ENCODE results near the gene PARM1.

PARM1 gene

GRCh38 chr4:74934016-74934831 is 1.3 kb downstream of the PARM1 start:
- Histone ChIP-seq H3K4me2 (no peak overlapping the region), H3K36me3 (no peaks in the 10 kb centered on the region), H3K27ac (no peak overlapping the region), H3K27me3 (no peaks in the 10 kb centered on the region), H4K20me1 (no peaks in the 10 kb centered on the region), H3K4me3 (no peak overlapping the region), H3K9ac (no peak overlapping the region), H3K4me1 (peaks cover 0 to 16% (median 3%) of the 10 kb centered on the region in 10 experiments; a peak in 9 of 20 replicates), H3K9me3 (replicated peaks in 1 of 11) (peaks cover 22 to 34% (median 27%) of the 10 kb centered on the region in 11 experiments)
- no peak for TF ChIP-seq Cebpa-rat (IDR thresholded peaks at IDR 0.05)

- no peak overlapping the region for H3K4me3 ChIP-seq
- no peak overlapping the region for H3K4me2 ChIP-seq
- no peak overlapping the region for H3K27ac ChIP-seq
- no peak overlapping the region for H3K9ac ChIP-seq
- no peaks in the 10 kb centered on the region for H3K27me3 ChIP-seq
- TF ChIP-seq Cebpa-rat (IDR thresholded peaks at IDR 0.05): no peak
- H4K20me1 ChIP-seq: no peaks in the 10 kb centered on the region
- peaks cover 0 to 12% (median 3%) of the 10 kb centered on the region in 10 experiments; a peak in 9 of 20 replicates for H3K4me1 ChIP-seq
- H3K36me3 ChIP-seq: no peaks in the 10 kb centered on the region
- H3K9me3 ChIP-seq (replicated peaks in 1 of 11): peaks cover 22 to 34% (median 27%) of the 10 kb centered on the region in 11 experiments
Measured at GRCh38 chr4:74934888-74935287, 2.0 kb downstream of the PARM1 start.

DNA sequence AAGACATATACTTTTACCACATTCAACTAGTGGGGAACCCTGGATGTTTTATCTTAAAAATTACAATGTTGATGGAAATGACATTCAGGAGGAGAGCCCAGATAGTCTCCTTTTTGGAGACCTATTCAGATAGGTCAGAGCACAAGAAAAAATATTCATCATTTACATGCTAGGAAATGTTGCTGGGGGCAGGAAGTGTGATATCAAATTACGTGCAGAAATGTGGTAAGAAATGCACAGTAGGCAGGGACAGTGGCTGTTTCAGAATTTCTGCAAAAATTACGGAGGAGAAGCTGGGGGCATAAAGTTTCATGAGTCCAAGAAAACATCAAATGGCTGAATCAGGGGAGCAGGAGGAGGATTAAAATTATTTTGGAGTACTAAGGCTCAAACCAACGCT is 8.2 kb downstream of the PARM1 start:
- H3K9me3 ChIP-seq (replicated peaks in 1 of 11): no peaks in the 10 kb centered on the region
- no peak overlapping the region for H3K4me2 ChIP-seq
- no peaks in the 10 kb centered on the region for H3K27me3 ChIP-seq
- H3K4me1 ChIP-seq: no peaks in the 10 kb centered on the region
- no peaks in the 10 kb centered on the region for H4K20me1 ChIP-seq
- H3K27ac ChIP-seq: no peak overlapping the region
- TF ChIP-seq Cebpa-rat (IDR thresholded peaks at IDR 0.05): no peak
- no peaks in the 10 kb centered on the region for H3K36me3 ChIP-seq
- no peak overlapping the region for H3K4me3 ChIP-seq
- no peak overlapping the region for H3K9ac ChIP-seq

GRCh38 chr4:74942251-74942917 is 9.5 kb downstream of the PARM1 start:
- TF ChIP-seq Cebpa-rat (IDR thresholded peaks at IDR 0.05): no peak
- Histone ChIP-seq H3K9ac (no peak overlapping the region), H3K4me1 (no peaks in the 10 kb centered on the region), H3K4me3 (no peak overlapping the region), H3K9me3 (replicated peaks in 1 of 11) (no peaks in the 10 kb centered on the region), H3K27ac (no peak overlapping the region), H4K20me1 (no peaks in the 10 kb centered on the region), H3K4me2 (no peak overlapping the region), H3K36me3 (no peaks in the 10 kb centered on the region), H3K27me3 (no peaks in the 10 kb centered on the region)

GRCh38 chr4:74942918-74943253 is 10.0 kb downstream of the PARM1 start:
- Histone ChIP-seq H3K27ac (no peak overlapping the region), H4K20me1 (no peaks in the 10 kb centered on the region), H3K4me2 (no peak overlapping the region), H3K27me3 (no peaks in the 10 kb centered on the region), H3K9ac (no peak overlapping the region), H3K9me3 (replicated peaks in 1 of 11) (no peaks in the 10 kb centered on the region), H3K36me3 (no peaks in the 10 kb centered on the region), H3K4me3 (no peak overlapping the region), H3K4me1 (no peaks in the 10 kb centered on the region)
- no peak for TF ChIP-seq Cebpa-rat (IDR thresholded peaks at IDR 0.05)

- no peaks in the 10 kb centered on the region for H3K36me3 ChIP-seq
- H3K9me3 ChIP-seq (replicated peaks in 1 of 11): no peaks in the 10 kb centered on the region
- TF ChIP-seq Cebpa-rat (IDR thresholded peaks at IDR 0.05): no peak
- H4K20me1 ChIP-seq: no peaks in the 10 kb centered on the region
- no peak overlapping the region for H3K4me2 ChIP-seq
- no peaks in the 10 kb centered on the region for H3K4me1 ChIP-seq
- H3K27ac ChIP-seq: no peak overlapping the region
- no peak overlapping the region for H3K4me3 ChIP-seq
- no peak overlapping the region for H3K9ac ChIP-seq
- no peaks in the 10 kb centered on the region for H3K27me3 ChIP-seq
Measured at GRCh38 chr4:74944354-74944793, 11.5 kb downstream of the PARM1 start.

- no peaks in the 10 kb centered on the region for H3K4me1 ChIP-seq
- H4K20me1 ChIP-seq: no peaks in the 10 kb centered on the region
- H3K4me2 ChIP-seq: no peak overlapping the region
- no peak overlapping the region for H3K27ac ChIP-seq
- no peak overlapping the region for H3K9ac ChIP-seq
- TF ChIP-seq Cebpa-rat (IDR thresholded peaks at IDR 0.05): no peak
- H3K9me3 ChIP-seq (replicated peaks in 1 of 11): 0 out of 22 replicates have a peak, but pooled peaks cover 0 to 5% (median 0%) of the 10 kb centered on the region in 11 experiments
- H3K27me3 ChIP-seq: no peaks in the 10 kb centered on the region
- no peaks in the 10 kb centered on the region for H3K36me3 ChIP-seq
- no peak overlapping the region for H3K4me3 ChIP-seq
Measured at GRCh38 chr4:74946196-74946595, 13.3 kb downstream of the PARM1 start.

DNA sequence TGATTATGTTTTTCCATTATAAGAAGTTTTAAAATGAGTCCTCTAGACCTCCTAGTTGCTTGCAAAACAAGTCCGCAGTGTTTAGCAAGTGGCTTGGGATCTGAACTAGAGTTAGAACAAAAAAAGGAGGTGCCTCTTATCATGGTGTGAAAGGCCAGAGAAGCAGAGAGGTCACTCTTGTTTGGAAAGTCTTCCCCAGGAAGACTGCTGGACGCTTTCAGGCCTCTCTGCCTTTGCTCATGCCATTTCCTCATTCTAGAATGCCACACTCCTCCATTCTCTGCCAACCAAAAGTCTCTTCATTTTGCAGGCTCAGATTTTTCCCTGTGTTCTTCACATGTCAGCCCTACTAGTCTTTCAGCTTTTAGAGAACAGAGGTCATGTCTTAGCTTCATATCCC is 14.9 kb downstream of the PARM1 start:
- Histone ChIP-seq H3K4me1 (no peaks in the 10 kb centered on the region), H3K9me3 (replicated peaks in 1 of 11) (0 out of 22 replicates have a peak, but pooled peaks cover 0 to 5% (median 0%) of the 10 kb centered on the region in 11 experiments), H3K36me3 (no peaks in the 10 kb centered on the region), H3K4me2 (no peak overlapping the region), H3K27me3 (no peaks in the 10 kb centered on the region), H3K4me3 (no peak overlapping the region), H3K9ac (no peak overlapping the region), H4K20me1 (no peaks in the 10 kb centered on the region), H3K27ac (no peak overlapping the region)
- TF ChIP-seq Cebpa-rat (IDR thresholded peaks at IDR 0.05): no peak

- Histone ChIP-seq H4K20me1 (no peaks in the 10 kb centered on the region), H3K4me3 (no peak overlapping the region), H3K9me3 (replicated peaks in 1 of 11) (0 out of 22 replicates have a peak, but pooled peaks cover 0 to 5% (median 0%) of the 10 kb centered on the region in 11 experiments), H3K4me1 (no peaks in the 10 kb centered on the region), H3K27me3 (no peaks in the 10 kb centered on the region), H3K36me3 (no peaks in the 10 kb centered on the region), H3K27ac (no peak overlapping the region), H3K9ac (no peak overlapping the region), H3K4me2 (no peak overlapping the region)
- TF ChIP-seq Cebpa-rat (IDR thresholded peaks at IDR 0.05): no peak
Measured at GRCh38 chr4:74948236-74948635, 15.3 kb downstream of the PARM1 start.

Measured in BLaER1 treated with 17β-estradiol and CSF1 and Interleukin-3, amounts not matched to agents 10 nM and 100 nM (cell line).